CD14-positive monocyte (primary cell): ENCODE data around the gene NFKB1. TPM values are rescaled to one million over a fixed set of nuclear protein-coding genes. Genes with fewer than 3 reads are reported as not detected.
A peak's percentile ranks its signal among the peaks of the same experiment; 100 is the strongest.

ENCODE experiments used
- DNase-seq, 3 donors: peaks; one replicate each; pipeline ENCODE4 v3.0.0-alpha.2; 2011 to 2022
- H2AFZ ChIP-seq: 2 replicates; pipeline ENCODE4 v1.6.0; 2012; ENCODE audit warnings: mild to moderate bottlenecking, low read depth, low read length, inconsistent platforms; ENCODE audit not compliant: insufficient read depth, poor library complexity, severe bottlenecking
- H3K27ac ChIP-seq, 2 donors: 1 replicate in 1 of 2; 2 replicates in 1 of 2; pipeline ENCODE4 v1.5.1; 2012 to 2013; ENCODE audit warnings: low read length in 2 of 2, control low read depth in 1 of 2, inconsistent platforms in 1 of 2, low read depth in 1 of 2, mild to moderate bottlenecking in 1 of 2
- H3K27me3 ChIP-seq, 2 donors: one replicate each; pipeline versions ENCODE4 v1.6.0 to v1.6.1; 2011 to 2013; ENCODE audit warnings: low read length in 2 of 2; ENCODE audit not compliant: control insufficient read depth in 2 of 2, insufficient read depth in 2 of 2
- H3K36me3 ChIP-seq, 2 donors: replicated peaks in 1 of 2; 1 replicate in 1 of 2; 2 replicates in 1 of 2; pipeline versions ENCODE4 v1.5.1 to v1.6.1; 2012 to 2013; ENCODE audit warnings: low read length in 2 of 2, control low read depth in 1 of 2, inconsistent platforms in 1 of 2, mild to moderate bottlenecking in 1 of 2; ENCODE audit not compliant: insufficient read depth in 2 of 2, control insufficient read depth in 1 of 2
- H3K4me1 ChIP-seq, 2 donors: 1 replicate in 1 of 2; 2 replicates in 1 of 2; pipeline versions ENCODE4 v1.5.1 to v1.6.1; 2012 to 2013; ENCODE audit warnings: low read length in 2 of 2, control low read depth in 1 of 2, inconsistent platforms in 1 of 2, mild to moderate bottlenecking in 1 of 2, moderate library complexity in 1 of 2; ENCODE audit not compliant: insufficient read depth in 2 of 2, control insufficient read depth in 1 of 2
- H3K4me2 ChIP-seq: replicated peaks from 2 replicates; pipeline ENCODE3; 2012; ENCODE audit warnings: low read length, moderate library complexity, mild to moderate bottlenecking; ENCODE audit not compliant: poor library complexity, severe bottlenecking; ENCODE audit errors: extremely low read depth
- H3K4me3 ChIP-seq, 3 experiments: fragments of 200-600 bp in 1 of 3; sonication (generic) in 1 of 3; replicated peaks in 1 of 3; 1 replicate in 2 of 3; 2 replicates in 1 of 3; pipeline ENCODE4 v1.5.1; 2011 to 2013; ENCODE audit warnings: low read length in 3 of 3, mild to moderate bottlenecking in 3 of 3, control low read depth in 2 of 3, low read depth in 2 of 3, inconsistent platforms in 1 of 3, moderate library complexity in 1 of 3
- H3K79me2 ChIP-seq: 2 replicates; pipeline ENCODE4 v1.6.0; 2012; ENCODE audit warnings: mild to moderate bottlenecking, control low read depth, inconsistent platforms, low read length, moderate library complexity; ENCODE audit not compliant: insufficient read depth
- H3K9ac ChIP-seq: 2 replicates; pipeline ENCODE4 v1.6.0; 2017; ENCODE audit warnings: low read length, mild to moderate bottlenecking; ENCODE audit not compliant: insufficient read depth, poor library complexity, severe bottlenecking
- H3K9me3 ChIP-seq, 2 donors: replicated peaks in 1 of 2; 1 replicate in 1 of 2; 2 replicates in 1 of 2; pipeline versions ENCODE4 v1.5.1 to v1.6.1; 2012 to 2013; ENCODE audit warnings: low read length in 2 of 2, control low read depth in 1 of 2; ENCODE audit not compliant: control insufficient read depth in 1 of 2, insufficient read depth in 1 of 2
- H4K20me1 ChIP-seq: 2 replicates; pipeline ENCODE4 v1.6.0; 2012; ENCODE audit warnings: mild to moderate bottlenecking, low read length, control low read depth, moderate library complexity; ENCODE audit not compliant: insufficient read depth
- H3K27ac Mint-ChIP-seq, 7 donors: one replicate each; pipeline ENCODE4 v1.8.0; 2020; ENCODE audit warnings: mild to moderate bottlenecking in 7 of 7, mixed read lengths in 7 of 7, moderate library complexity in 6 of 7, inconsistent platforms in 2 of 7
- H3K27me3 Mint-ChIP-seq, 3 donors: one replicate each; pipeline ENCODE4 v1.8.0; 2021 to 2022; ENCODE audit warnings: low read depth in 3 of 3, mild to moderate bottlenecking in 3 of 3, mixed read lengths in 3 of 3, moderate library complexity in 3 of 3, inconsistent platforms in 1 of 3
- H3K36me3 Mint-ChIP-seq, 2 donors: one replicate each; pipeline ENCODE4 v1.8.0; 2020; ENCODE audit warnings: mixed read lengths in 2 of 2, inconsistent platforms in 1 of 2, mild to moderate bottlenecking in 1 of 2
- H3K4me1 Mint-ChIP-seq: one replicate; pipeline ENCODE4 v1.8.0; 2020; ENCODE audit warnings: mild to moderate bottlenecking, mixed read lengths
- H3K4me3 Mint-ChIP-seq, 2 donors: one replicate each; pipeline ENCODE4 v1.8.0; 2020; ENCODE audit warnings: mild to moderate bottlenecking in 2 of 2, mixed read lengths in 2 of 2, moderate library complexity in 1 of 2
- H3K9me3 Mint-ChIP-seq, 7 donors: one replicate each; pipeline ENCODE4 v1.8.0; 2020 to 2022; ENCODE audit warnings: mixed read lengths in 7 of 7, mild to moderate bottlenecking in 6 of 7, moderate library complexity in 6 of 7, inconsistent platforms in 2 of 7
- CTCF ChIP-seq: fragments of 200-600 bp; IDR thresholded peaks from one replicate; pipeline ENCODE4 v1.8.0; 2022; ENCODE audit warnings: antibody characterized with exemption, mild to moderate bottlenecking
- WGBS: methylation state at CpG from one replicate; pipeline ENCODE4 v1.1.5; 2013; ENCODE audit warnings: missing lambda C conversion rate; ENCODE audit not compliant: insufficient coverage; 5-methylcytosine and 5-hydroxymethylcytosine counted together
- intact Hi-C, 2 donors: fragments of 100-400 bp; cut with micrococcal nuclease; formaldehyde crosslinking; loops; one replicate each; pipeline versions ENCODE4 v1.15.0 to v1.15.1; 2023
- polyA plus RNA-seq, 3 donors: library from polyadenylated mRNA; depleted of rRNA in 1 of 3; unstranded in 2 of 3; stranded (reverse) in 1 of 3; fragments of 300-500 nt in 2 of 3; fragments of >200 nt in 1 of 3; fragmentation: Illumina TruSeq in 2 of 3; gene quantifications; 1 replicate in 2 of 3; 2 replicates in 1 of 3; pipeline ENCODE4 v1.2.3, GENCODE V29; 2012 to 2021

The NFKB1 gene
- polyA plus RNA-seq, 3 donors = 9.0 to 34.4 (median 17.8) TPM

GRCh38 chr4:102524691-102525090 is 23.5 kb downstream of the NFKB1 start:
- Histone ChIP-seq H3K27ac (peak overlapping the region; percentile 61 to 79), H3K4me1 (peaks cover 11 to 15% of the 10 kb centered on the region in 2 donors), H3K4me3 (no peak overlapping the region), H3K36me3 (peaks cover 10 to 35% of the 10 kb centered on the region in 2 donors), H3K4me2 (no peak overlapping the region), H2AFZ (no peak overlapping the region), H3K79me2 (peaks cover 95% of the 10 kb centered on the region), H3K9me3 (no peaks in the 10 kb centered on the region), H4K20me1 (peaks cover 100% of the 10 kb centered on the region), H3K27me3 (no peaks in the 10 kb centered on the region), H3K9ac (no peak overlapping the region)
- TF ChIP-seq CTCF = no peak
- 95% methylated on average over 7 of the region's 7 CpGs for WGBS
- Mint-ChIP-seq H3K9me3 (no peaks in the 10 kb centered on the region), H3K4me1 (peaks cover 27% of the 10 kb centered on the region), H3K4me3 (no peak overlapping the region), H3K27ac (peak overlapping the region; percentile 84 to 93 (median 89)), H3K36me3 (peaks cover 20 to 22% of the 10 kb centered on the region in 2 donors), H3K27me3 (no peaks in the 10 kb centered on the region)
- DNase-seq = no peak
- intact Hi-C loops = loop anchor here in 1 of 2 donors (2.0 kb wide), 1 partner anchor 24 kb away; the partner anchor contains the start of gene NFKB1

- no peaks in the 10 kb centered on the region for H3K9me3 Mint-ChIP-seq
- no peaks in the 10 kb centered on the region for H3K27me3 Mint-ChIP-seq
- peaks cover 27% of the 10 kb centered on the region for H3K4me1 Mint-ChIP-seq
- Histone ChIP-seq H3K4me1 (peaks cover 11 to 15% of the 10 kb centered on the region in 2 donors), H3K9ac (no peak overlapping the region), H3K79me2 (peaks cover 92% of the 10 kb centered on the region), H3K36me3 (peaks cover 14 to 39% of the 10 kb centered on the region in 2 donors), H2AFZ (no peak overlapping the region), H3K27me3 (no peaks in the 10 kb centered on the region), H3K4me2 (no peak overlapping the region), H3K4me3 (no peak overlapping the region), H3K9me3 (no peaks in the 10 kb centered on the region), H4K20me1 (peaks cover 100% of the 10 kb centered on the region), H3K27ac (peak overlapping the region; percentile 61 to 79)
- no peak for TF ChIP-seq CTCF
- peak; percentile 78 to 97 (median 94) for DNase-seq
- intact Hi-C loops = loop anchor here in 1 of 2 donors (2.0 kb wide), 1 partner anchor 24 kb away; the partner anchor contains the start of gene NFKB1
- peak overlapping the region in 1 of 2 donors; percentile 31 for H3K4me3 Mint-ChIP-seq
- H3K27ac Mint-ChIP-seq = peak overlapping the region; percentile 84 to 93 (median 89)
- peaks cover 24 to 26% of the 10 kb centered on the region in 2 donors for H3K36me3 Mint-ChIP-seq
- WGBS = no CpG with 5 or more reads among the region's 5 CpGs
These were observed 23.9 kb downstream of the NFKB1 start for GRCh38 chr4:102525097-102525496.
